K562 (cell line): Measurements from ENCODE around the gene BLTP3B. TPM values are rescaled to one million over a fixed set of nuclear protein-coding genes. Genes with fewer than 3 reads are reported as not detected.
A peak's percentile ranks its signal among the peaks of the same experiment; 100 is the strongest.

Experiments used
- ATAC-seq: fragments of 200-7000 bp; cut with Tn5 transposase; 3 replicates; pipeline ENCODE4 v1.9.1; 2020; ENCODE audit warnings: moderate library complexity
- BruUV-seq: library from RNA; stranded (reverse); fragments of 400-500 nt; replicated peaks from 2 replicates; lab custom pipeline; 2021; lab: Mats Ljungman, UMichigan
- CTCF ChIA-PET: fragments of 300-600 bp; formaldehyde crosslinking; extraction: SDS; loops from one replicate; lab custom pipeline; 2021; ENCODE audit warnings: low intra/inter-chr PET ratio; lab: Yijun Ruan, JAX
- POLR2A ChIA-PET: fragments of 300-600, 350-650 bp; sonication (Branson Sonifier 250); formaldehyde crosslinking; extraction: SDS; loops from one replicate; lab custom pipeline; 2021; ENCODE audit warnings: antibody characterized with exemption, inconsistent platforms; lab: Yijun Ruan, JAX
- DNase-seq, 4 experiments: peaks; one replicate each; pipeline versions ENCODE4 v3.0.0 to v3.0.0-alpha.2; 2011 to 2018; ENCODE audit warnings: low spot score in 3 of 4, mixed read lengths in 3 of 4; ENCODE audit errors: extremely low read depth in 1 of 4
- FAIRE-seq: peaks from 2 replicates; lab custom pipeline; 2011; peaks lifted over from hg19 to GRCh38; lab: Jason Lieb, UNC
- H2AFZ ChIP-seq: 2 replicates; pipeline ENCODE4 v1.6.0; 2011; ENCODE audit warnings: low read depth, low read length, control low read depth, inconsistent platforms
- H3K27ac ChIP-seq: fragments of 200-600 bp; 3 replicates; pipeline ENCODE4 v1.8.0; 2011; ENCODE audit warnings: low read depth, mild to moderate bottlenecking, control low read depth, inconsistent platforms, low read length, moderate library complexity, mixed read lengths; ENCODE audit errors: extremely low read depth
- H3K27me3 ChIP-seq, 2 experiments: fragments of 300-600 bp in 1 of 2; 2 replicates in 1 of 2; 3 replicates in 1 of 2; pipeline versions ENCODE4 v1.6.0 to v1.8.0; 2011; ENCODE audit warnings: inconsistent platforms in 2 of 2, low read length in 2 of 2, mild to moderate bottlenecking in 1 of 2, mixed read lengths in 1 of 2, moderate library complexity in 1 of 2; ENCODE audit not compliant: control insufficient read depth in 2 of 2, insufficient read depth in 2 of 2
- H3K36me3 ChIP-seq: fragments of 300-600 bp; 3 replicates; pipeline ENCODE4 v1.8.0; 2011; ENCODE audit warnings: mild to moderate bottlenecking, low read length, inconsistent platforms; ENCODE audit not compliant: control insufficient read depth, insufficient read depth
- H3K4me1 ChIP-seq, 2 experiments: fragments of 200-600 bp in 1 of 2; replicated peaks in 1 of 2; 2 replicates in 1 of 2; 3 replicates in 1 of 2; pipeline versions ENCODE4 v1.5.1 to v1.8.0; 2011; ENCODE audit warnings: inconsistent platforms in 2 of 2, low read length in 2 of 2, mild to moderate bottlenecking in 1 of 2, mixed read lengths in 1 of 2, moderate library complexity in 1 of 2; ENCODE audit not compliant: control insufficient read depth in 2 of 2, insufficient read depth in 2 of 2
- H3K4me2 ChIP-seq: 2 replicates; pipeline ENCODE4 v1.6.1; 2011; ENCODE audit warnings: low read length, control low read depth, inconsistent platforms, mixed read lengths; ENCODE audit not compliant: insufficient read depth
- H3K4me3 ChIP-seq: fragments of 200-600 bp; sonication (generic), shearing (Covaris generic); 2 replicates; pipeline ENCODE4 v1.5.1; 2016; ENCODE audit warnings: control low read depth, inconsistent platforms
- H3K79me2 ChIP-seq: fragments of 200-600 bp; 3 replicates; pipeline ENCODE4 v1.8.0; 2011; ENCODE audit warnings: low read length, inconsistent platforms; ENCODE audit not compliant: control insufficient read depth, insufficient read depth
- H3K9ac ChIP-seq, 2 experiments: 2 replicates each; pipeline versions ENCODE4 v1.6.0 to v1.6.1; 2011; ENCODE audit warnings: low read depth in 2 of 2, low read length in 2 of 2, control low read depth in 1 of 2, inconsistent platforms in 1 of 2, mild to moderate bottlenecking in 1 of 2, mixed read lengths in 1 of 2; ENCODE audit not compliant: insufficient read depth in 1 of 2
- H3K9me1 ChIP-seq: one replicate; pipeline ENCODE4 v1.6.0; 2011; ENCODE audit warnings: inconsistent platforms, mild to moderate bottlenecking, low read length, moderate library complexity; ENCODE audit not compliant: control insufficient read depth, insufficient read depth
- H3K9me3 ChIP-seq: replicated peaks from 2 replicates; pipeline ENCODE4 v1.5.1; 2011; ENCODE audit warnings: low read depth, low read length, inconsistent platforms; ENCODE audit not compliant: control insufficient read depth, insufficient read depth
- H4K20me1 ChIP-seq: replicated peaks from 2 replicates; pipeline ENCODE4 v1.6.1; 2011; ENCODE audit warnings: low read length, inconsistent platforms, mixed read lengths; ENCODE audit not compliant: control insufficient read depth, insufficient read depth
- CSDE1 ChIP-seq, 2 experiments: fragments of 450-650 bp; IDR thresholded peaks; 2 replicates each; pipeline ENCODE4 v1.6.1; 2016; ENCODE audit warnings: mild to moderate bottlenecking in 1 of 2
- ELF1 ChIP-seq: fragments of 200-800 bp; sonication (Bioruptor generic); IDR thresholded peaks from 2 replicates; pipeline ENCODE4 v1.6.1; 2016; ENCODE audit warnings: missing genetic modification characterization, missing compliant biosample characterization
- FOXA1 ChIP-seq: fragments of 450-650 bp; IDR thresholded peaks from 2 replicates; pipeline ENCODE4 v1.6.1; 2016; ENCODE audit warnings: mild to moderate bottlenecking, borderline replicate concordance
- FOXP1 ChIP-seq: sonication (generic); formaldehyde crosslinking; IDR thresholded peaks from 2 replicates; pipeline ENCODE4 v1.8.0; 2022; ENCODE audit warnings: mild to moderate bottlenecking, missing genetic modification reagents
- HMG20B ChIP-seq: fragments of 250-450 bp; sonication (Bioruptor Pico); IDR thresholded peaks from 2 replicates; pipeline ENCODE4 v1.5.0; 2021; ENCODE audit warnings: mild to moderate bottlenecking
- HNRNPLL ChIP-seq: fragments of 200-400 bp; formaldehyde crosslinking; IDR thresholded peaks from 2 replicates; pipeline ENCODE4 v1.6.1; 2017; ENCODE audit warnings: low read length, low read depth, mild to moderate bottlenecking; ENCODE audit not compliant: poor library complexity, severe bottlenecking
- JUN ChIP-seq, 2 experiments: sonication (generic) in 1 of 2; formaldehyde crosslinking in 1 of 2; IDR thresholded peaks; 2 replicates each; pipeline versions ENCODE4 v1.6.1 to v1.8.0; 2012 to 2022; ENCODE audit warnings: borderline replicate concordance in 2 of 2, mild to moderate bottlenecking in 2 of 2, improper control_type of control experiment in 1 of 2, low read depth in 1 of 2, low read length in 1 of 2, missing genetic modification reagents in 1 of 2
- NCOR1 ChIP-seq: fragments of 450-650 bp; IDR thresholded peaks from 2 replicates; pipeline ENCODE4 v1.6.1; 2016; ENCODE audit warnings: mild to moderate bottlenecking, moderate library complexity
- NFRKB ChIP-seq: fragments of 450-650 bp; IDR thresholded peaks from 2 replicates; pipeline ENCODE4 v1.6.1; 2016; ENCODE audit warnings: low read depth
- PURB ChIP-seq: sonication (generic); formaldehyde crosslinking; IDR thresholded peaks from 2 replicates; pipeline ENCODE4 v1.9.0; 2021; ENCODE audit warnings: low read depth, mild to moderate bottlenecking, missing genetic modification reagents
- RUNX1 ChIP-seq: sonication (generic); IDR thresholded peaks from 2 replicates; pipeline ENCODE4 v1.6.1; 2016; ENCODE audit warnings: antibody characterized with exemption, low read depth
- SETDB1 ChIP-seq: IDR thresholded peaks from one replicate; pipeline ENCODE4 v1.6.1; 2012; ENCODE audit warnings: low read length, control low read depth, inconsistent platforms
- TAF1 ChIP-seq: IDR thresholded peaks from 2 replicates; pipeline ENCODE4 v1.6.1; 2011; ENCODE audit warnings: mild to moderate bottlenecking, low read length, moderate library complexity; ENCODE audit not compliant: insufficient read depth, control insufficient read depth, severe bottlenecking; ENCODE audit errors: extremely low read depth
- ZNF75A ChIP-seq: fragments of 450-650 bp; formaldehyde crosslinking; IDR thresholded peaks from 2 replicates; pipeline ENCODE4 v1.4.0; 2020; ENCODE audit warnings: mild to moderate bottlenecking
- WGBS: fragments of 100-300 bp; shearing (Covaris generic); methylation state at CpG from one replicate; pipeline ENCODE4 v1.1.6; 2016; ENCODE audit warnings: low coverage, mixed read lengths; ENCODE audit not compliant: insufficient coverage; ENCODE audit errors: missing lambda C conversion rate; 5-methylcytosine and 5-hydroxymethylcytosine counted together
- in situ Hi-C: fragments of 300-500 bp; cut with MboI; formaldehyde crosslinking; loops from 4 replicates; pipeline ENCODE4 v1.15.0; 2018; ENCODE audit warnings: inconsistent platforms, mixed read lengths
- intact Hi-C: fragments of 100-400 bp; cut with micrococcal nuclease; formaldehyde crosslinking; loops from 2 replicates; pipeline ENCODE4 v1.14.2; 2022
- polyA plus RNA-seq, 8 experiments: library from polyadenylated mRNA; depleted of rRNA in 4 of 8; stranded (reverse) in 5 of 8; unstranded in 3 of 8; fragments of >200 nt; fragmentation: Nextera tagmentation in 2 of 8; fragmentation: Illumina TruSeq in 1 of 8; extraction: Ambion mirVana in 2 of 8; extraction: Trizol in 1 of 8; gene quantifications; 2 replicates each; pipeline versions ENCODE4 v1.2.1 to v1.2.3, GENCODE V29; 2011 to 2014; ENCODE audit warnings: inconsistent platforms in 1 of 8, missing spikeins in 1 of 8
- total RNA-seq, 7 experiments: library from RNA; depleted of rRNA in 6 of 7; stranded (reverse); fragments of >200 nt in 6 of 7; fragmentation: Illumina TruSeq in 2 of 7; extraction: Trizol in 2 of 7; gene quantifications; 2 replicates each; pipeline versions ENCODE4 v1.2.1 to v1.2.3, GENCODE V29; 2011 to 2021; ENCODE audit warnings: low replicate concordance in 1 of 7
- TF ChIP-seq, protein P1 (sequence below): fragments of 250-450 bp; sonication (Bioruptor Pico); IDR thresholded peaks from 2 replicates; pipeline ENCODE4 v1.4.0; 2020; ENCODE audit warnings: borderline replicate concordance
- TF ChIP-seq, protein P2 (sequence below): fragments of 450-650 bp; formaldehyde crosslinking; IDR thresholded peaks from 2 replicates; pipeline ENCODE4 v1.4.0; 2020; ENCODE audit warnings: mild to moderate bottlenecking, moderate library complexity
- TF ChIP-seq, protein P3 (sequence below): IDR thresholded peaks from 2 replicates; pipeline ENCODE4 v1.6.1; 2016; ENCODE audit warnings: missing genetic modification characterization, missing compliant biosample characterization

The BLTP3B gene
- total and polyA plus RNA-seq, 9 of the 15 experiments (the other 6 are each of a cell fraction or from before 2014, with no cell fraction given): 3.9 to 27.4 (median 19.7) TPM

DNA sequence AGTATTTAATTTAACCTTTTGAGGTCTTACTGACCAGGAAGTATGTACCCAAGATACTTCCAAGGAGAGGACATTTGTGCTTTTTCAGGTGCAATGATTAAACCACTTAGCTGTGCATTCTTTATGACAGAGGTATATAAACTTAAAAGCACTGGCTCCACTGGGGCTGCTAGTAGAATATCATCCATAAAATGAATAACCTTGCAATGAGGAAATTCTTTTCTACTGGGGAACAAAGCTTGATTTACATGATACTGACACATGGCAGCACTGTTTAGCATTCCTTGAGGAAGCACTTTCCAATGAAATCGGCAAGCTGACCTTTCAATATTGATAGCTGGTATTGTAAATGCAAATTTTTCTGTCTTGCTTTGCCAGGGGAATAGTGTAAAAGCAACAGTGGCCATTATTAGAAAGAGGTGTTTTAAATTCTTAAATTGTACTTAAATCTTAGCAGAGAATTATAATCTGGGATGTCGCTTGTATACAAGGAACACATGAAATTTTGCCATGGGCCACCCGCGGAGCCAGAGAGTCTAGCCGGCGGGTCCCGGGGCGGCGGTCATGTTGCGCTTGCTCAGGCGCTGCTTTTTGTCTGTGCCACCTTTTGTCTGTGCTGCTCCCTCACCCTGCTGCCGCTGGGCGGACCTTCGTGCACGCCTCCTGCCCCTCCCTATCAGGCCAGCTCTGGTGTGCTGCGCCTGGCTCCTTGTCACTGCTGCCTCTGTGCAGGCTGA, 20.9 kb upstream of the BLTP3B start:
- Histone ChIP-seq H3K27ac (no peak overlapping the region), H2AFZ (peak overlapping the region; percentile 57), H3K4me1 (peaks cover 0 to 5% of the 10 kb centered on the region in 2 experiments; a peak in 3 of 5 replicates), H3K9ac (peak overlapping the region in 1 of 2 experiments; percentile 69; a peak in 1 of 4 replicates), H3K36me3 (no peaks in the 10 kb centered on the region), H3K9me3 (no peaks in the 10 kb centered on the region), H3K9me1 (no peaks in the 10 kb centered on the region), H4K20me1 (no peaks in the 10 kb centered on the region), H3K4me3 (no peak overlapping the region), H3K79me2 (no peaks in the 10 kb centered on the region), H3K27me3 (peaks cover 5 to 10% of the 10 kb centered on the region in 2 experiments; a peak in 4 of 5 replicates), H3K4me2 (peak overlapping the region; percentile 62)
- in situ Hi-C loops: no loop called here
- BruUV-seq: no TSS peak
- WGBS: 9% methylated on average over 16 of the region's 16 CpGs
- CTCF ChIA-PET: no interaction called here
- DNase-seq: peak; percentile 54 to 80 (median 70)
- intact Hi-C loops: loop anchor here (5.0 kb wide), 1 partner anchor 39 kb away; the partner anchor contains the start of gene ACTR6
- POLR2A ChIA-PET: interaction anchor here (0.6 to 1.4 kb wide), 3 partner anchors 9 to 34 kb away, joined by 3 to 4 read pairs (median 3); no protein-coding TSS in a partner anchor
- FAIRE-seq: peak; percentile 88
- peak; percentile 100 for ATAC-seq
- TF ChIP-seq, protein P1, sequence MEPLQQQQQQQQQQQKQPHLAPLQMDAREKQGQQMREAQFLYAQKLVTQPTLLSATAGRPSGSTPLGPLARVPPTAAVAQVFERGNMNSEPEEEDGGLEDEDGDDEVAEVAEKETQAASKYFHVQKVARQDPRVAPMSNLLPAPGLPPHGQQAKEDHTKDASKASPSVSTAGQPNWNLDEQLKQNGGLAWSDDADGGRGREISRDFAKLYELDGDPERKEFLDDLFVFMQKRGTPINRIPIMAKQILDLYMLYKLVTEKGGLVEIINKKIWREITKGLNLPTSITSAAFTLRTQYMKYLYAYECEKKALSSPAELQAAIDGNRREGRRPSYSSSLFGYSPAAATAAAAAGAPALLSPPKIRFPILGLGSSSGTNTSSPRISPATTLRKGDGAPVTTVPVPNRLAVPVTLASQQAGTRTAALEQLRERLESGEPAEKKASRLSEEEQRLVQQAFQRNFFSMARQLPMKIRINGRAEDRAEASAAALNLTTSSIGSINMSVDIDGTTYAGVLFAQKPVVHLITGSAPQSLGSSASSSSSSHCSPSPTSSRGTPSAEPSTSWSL (CRISPR knock-in tag): no peak
- TF ChIP-seq ELF1 (tag) (no peak), RUNX1 (no peak), CSDE1 (IDR thresholded peaks at IDR 0.05) (no peak), HNRNPLL (no peak), FOXA1 (no peak), NFRKB (no peak), FOXP1 (CRISPR knock-in tag) (no peak), PURB (CRISPR knock-in tag) (no peak), JUN (IDR thresholded peaks at IDR 0.05; ENCODE audit: borderline replicate concordance, low read depth, low read length) (no peak), JUN (CRISPR knock-in tag; IDR thresholded peaks at IDR 0.05; ENCODE audit: borderline replicate concordance) (no peak), TAF1 (no peak), SETDB1 (no peak), NCOR1 (no peak), HMG20B (CRISPR knock-in tag) (no peak), ZNF75A (CRISPR knock-in tag) (no peak)
- TF ChIP-seq, protein P2, sequence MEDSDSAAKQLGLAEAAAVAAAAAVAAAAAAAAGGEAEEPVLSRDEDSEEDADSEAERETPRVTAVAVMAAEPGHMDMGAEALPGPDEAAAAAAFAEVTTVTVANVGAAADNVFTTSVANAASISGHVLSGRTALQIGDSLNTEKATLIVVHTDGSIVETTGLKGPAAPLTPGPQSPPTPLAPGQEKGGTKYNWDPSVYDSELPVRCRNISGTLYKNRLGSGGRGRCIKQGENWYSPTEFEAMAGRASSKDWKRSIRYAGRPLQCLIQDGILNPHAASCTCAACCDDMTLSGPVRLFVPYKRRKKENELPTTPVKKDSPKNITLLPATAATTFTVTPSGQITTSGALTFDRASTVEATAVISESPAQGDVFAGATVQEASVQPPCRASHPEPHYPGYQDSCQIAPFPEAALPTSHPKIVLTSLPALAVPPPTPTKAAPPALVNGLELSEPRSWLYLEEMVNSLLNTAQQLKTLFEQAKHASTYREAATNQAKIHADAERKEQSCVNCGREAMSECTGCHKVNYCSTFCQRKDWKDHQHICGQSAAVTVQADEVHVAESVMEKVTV (CRISPR knock-in tag): no peak
- TF ChIP-seq, protein P3, sequence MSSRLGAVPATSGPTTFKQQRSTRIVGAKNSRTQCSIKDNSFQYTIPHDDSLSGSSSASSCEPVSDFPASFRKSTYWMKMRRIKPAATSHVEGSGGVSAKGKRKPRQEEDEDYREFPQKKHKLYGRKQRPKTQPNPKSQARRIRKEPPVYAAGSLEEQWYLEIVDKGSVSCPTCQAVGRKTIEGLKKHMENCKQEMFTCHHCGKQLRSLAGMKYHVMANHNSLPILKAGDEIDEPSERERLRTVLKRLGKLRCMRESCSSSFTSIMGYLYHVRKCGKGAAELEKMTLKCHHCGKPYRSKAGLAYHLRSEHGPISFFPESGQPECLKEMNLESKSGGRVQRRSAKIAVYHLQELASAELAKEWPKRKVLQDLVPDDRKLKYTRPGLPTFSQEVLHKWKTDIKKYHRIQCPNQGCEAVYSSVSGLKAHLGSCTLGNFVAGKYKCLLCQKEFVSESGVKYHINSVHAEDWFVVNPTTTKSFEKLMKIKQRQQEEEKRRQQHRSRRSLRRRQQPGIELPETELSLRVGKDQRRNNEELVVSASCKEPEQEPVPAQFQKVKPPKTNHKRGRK (tag): no peak
